Uterus (tissue), 4 donors: Measurements from ENCODE around the gene TNS1. TPM values are rescaled to one million over a fixed set of nuclear protein-coding genes. Genes with fewer than 3 reads are reported as not detected.

Experiments used
- DNase-seq, 2 donors: peaks; one replicate each; pipeline ENCODE4 v3.0.0-alpha.2; 2019 to 2020
- H3K27ac ChIP-seq, 2 donors: fragments of 200-600 bp; sonication (generic); 1 replicate in 1 of 2; 2 replicates in 1 of 2; pipeline ENCODE4 v1.5.1; 2016 to 2018
- H3K27me3 ChIP-seq, 2 donors: fragments of 200-600 bp; sonication (generic); one replicate each; pipeline ENCODE4 v1.5.1; 2018 to 2019; ENCODE audit warnings: control low read depth in 1 of 2
- H3K36me3 ChIP-seq, 2 donors: fragments of 200-600 bp; sonication (generic); one replicate each; pipeline ENCODE4 v1.5.1; 2019; ENCODE audit warnings: control low read depth in 1 of 2
- H3K4me1 ChIP-seq, 2 donors: fragments of 200-600 bp; sonication (generic); one replicate each; pipeline ENCODE4 v1.5.1; 2018 to 2019; ENCODE audit warnings: control low read depth in 1 of 2
- H3K4me3 ChIP-seq, 2 donors: fragments of 200-600 bp; sonication (generic); 1 replicate in 1 of 2; 2 replicates in 1 of 2; pipeline ENCODE4 v1.5.1; 2018 to 2019; ENCODE audit warnings: mild to moderate bottlenecking in 1 of 2
- H3K9me3 ChIP-seq, 2 donors: fragments of 200-600 bp; sonication (generic); one replicate each; pipeline ENCODE4 v1.5.1; 2019; ENCODE audit warnings: control low read depth in 1 of 2
- POLR2A ChIP-seq, 2 donors: fragments of 450-650 bp; IDR thresholded peaks; one replicate each; pipeline ENCODE4 v1.6.1; 2016; ENCODE audit warnings: antibody characterized with exemption in 2 of 2, mild to moderate bottlenecking in 1 of 2, moderate library complexity in 1 of 2
- intact Hi-C: fragments of 100-400 bp; cut with DNase I; formaldehyde crosslinking; loops from one replicate; pipeline ENCODE4 v1.15.1; 2023; ENCODE audit warnings: low total_unique reads
- total RNA-seq, 4 donors: library from RNA; depleted of rRNA in 3 of 4; stranded (reverse); fragments of >200 nt in 3 of 4; gene quantifications; one replicate each; pipeline versions ENCODE4 v1.1.0 to v1.2.4, GENCODE V29; 2014 to 2023
- TF ChIP-seq, protein P1 (sequence below), 4 experiments: fragments of 200-600 bp in 2 of 4; fragments of 450-650 bp in 2 of 4; sonication (generic) in 2 of 4; IDR thresholded peaks; one replicate each; pipeline ENCODE4 v1.5.1; 2016 to 2019; ENCODE audit warnings: antibody characterized with exemption in 4 of 4, mild to moderate bottlenecking in 2 of 4, moderate library complexity in 1 of 4
- donor health status: DM: yes; HTN: yes; CAD: no.

TNS1 gene
- total RNA-seq, 4 donors from 2014 or later: 144 to 1,338 (median 313) TPM

DNA sequence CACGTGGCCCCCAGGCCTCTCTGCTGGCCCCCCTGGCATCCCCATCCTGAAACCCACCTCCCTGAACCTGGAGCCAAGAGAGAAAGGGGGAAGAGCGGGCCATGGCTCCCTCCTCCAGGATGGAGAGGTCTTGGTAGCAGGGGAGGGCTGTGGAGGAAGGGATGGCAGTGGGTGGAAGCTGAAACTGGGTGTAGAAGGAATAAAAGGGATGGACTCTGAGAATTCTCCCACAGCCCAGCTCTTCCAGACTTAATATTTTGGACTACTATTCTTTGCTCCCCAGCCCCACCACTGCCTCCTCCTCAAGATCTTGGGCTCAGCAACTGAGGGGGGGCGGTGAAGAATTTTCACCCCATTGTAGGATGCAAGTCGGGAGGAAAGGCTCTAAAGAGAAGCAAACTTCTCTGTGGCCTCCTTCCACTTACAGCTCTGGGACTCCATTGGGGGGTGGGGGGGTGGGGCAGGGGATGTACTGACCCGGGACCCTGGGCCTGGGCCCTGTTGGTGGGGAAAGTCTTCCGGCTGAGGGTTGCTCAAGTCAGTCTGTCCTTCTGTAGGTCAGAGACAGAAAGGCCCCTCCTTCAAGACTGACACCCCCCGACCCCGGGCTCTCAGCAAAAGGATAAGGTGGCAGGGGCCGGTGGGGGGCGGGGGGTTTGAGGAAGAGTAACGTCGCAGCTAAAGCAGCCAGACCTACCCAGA lies 501 bp downstream of the TNS1 start:
- no peak for DNase-seq
- Histone ChIP-seq H3K27ac (peak overlapping the region; percentile 70 to 86), H3K4me3 (peak overlapping the region; percentile 27 to 63), H3K27me3 (no peaks in the 10 kb centered on the region), H3K36me3 (no peaks in the 10 kb centered on the region), H3K9me3 (no peaks in the 10 kb centered on the region), H3K4me1 (peaks cover 4 to 13% of the 10 kb centered on the region in 2 donors)
- intact Hi-C loops: no loop called here
- TF ChIP-seq, protein P1, sequence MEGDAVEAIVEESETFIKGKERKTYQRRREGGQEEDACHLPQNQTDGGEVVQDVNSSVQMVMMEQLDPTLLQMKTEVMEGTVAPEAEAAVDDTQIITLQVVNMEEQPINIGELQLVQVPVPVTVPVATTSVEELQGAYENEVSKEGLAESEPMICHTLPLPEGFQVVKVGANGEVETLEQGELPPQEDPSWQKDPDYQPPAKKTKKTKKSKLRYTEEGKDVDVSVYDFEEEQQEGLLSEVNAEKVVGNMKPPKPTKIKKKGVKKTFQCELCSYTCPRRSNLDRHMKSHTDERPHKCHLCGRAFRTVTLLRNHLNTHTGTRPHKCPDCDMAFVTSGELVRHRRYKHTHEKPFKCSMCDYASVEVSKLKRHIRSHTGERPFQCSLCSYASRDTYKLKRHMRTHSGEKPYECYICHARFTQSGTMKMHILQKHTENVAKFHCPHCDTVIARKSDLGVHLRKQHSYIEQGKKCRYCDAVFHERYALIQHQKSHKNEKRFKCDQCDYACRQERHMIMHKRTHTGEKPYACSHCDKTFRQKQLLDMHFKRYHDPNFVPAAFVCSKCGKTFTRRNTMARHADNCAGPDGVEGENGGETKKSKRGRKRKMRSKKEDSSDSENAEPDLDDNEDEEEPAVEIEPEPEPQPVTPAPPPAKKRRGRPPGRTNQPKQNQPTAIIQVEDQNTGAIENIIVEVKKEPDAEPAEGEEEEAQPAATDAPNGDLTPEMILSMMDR (IDR thresholded peaks at IDR 0.05): no peak
- TF ChIP-seq POLR2A (IDR thresholded peaks at IDR 0.05): no peak

GRCh38 chr2:218001629-218002028 lies 1.2 kb downstream of the TNS1 start:
- Histone ChIP-seq H3K9me3 (no peaks in the 10 kb centered on the region), H3K27me3 (no peaks in the 10 kb centered on the region), H3K27ac (peak overlapping the region; percentile 70 to 86), H3K4me3 (peak overlapping the region; percentile 27 to 63), H3K36me3 (no peaks in the 10 kb centered on the region), H3K4me1 (peaks cover 4 to 13% of the 10 kb centered on the region in 2 donors)
- intact Hi-C loops: no loop called here
- no peak for TF ChIP-seq POLR2A (IDR thresholded peaks at IDR 0.05)
- TF ChIP-seq, protein P1 (IDR thresholded peaks at IDR 0.05): no peak
- DNase-seq: no peak

DNA sequence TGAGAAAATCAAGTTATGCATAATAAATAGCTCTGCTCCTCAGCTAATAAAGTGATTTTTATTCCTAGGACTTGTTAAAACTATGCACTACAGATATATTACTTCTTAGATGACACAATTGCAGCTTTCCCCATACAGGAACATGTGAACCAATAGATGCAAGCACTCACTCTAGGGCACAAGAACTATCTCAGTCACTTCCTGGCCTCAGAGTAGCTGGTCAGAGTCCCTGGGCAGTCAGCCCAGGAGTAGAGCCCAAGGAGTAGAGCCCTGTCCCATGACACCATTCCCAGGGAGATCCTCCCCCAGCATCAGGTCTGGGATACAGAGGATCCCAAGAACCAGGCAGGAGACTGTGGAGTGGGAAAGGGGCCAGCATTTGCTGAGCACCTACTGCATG lies 2.7 kb downstream of the TNS1 start:
- intact Hi-C loops: no loop called here
- Histone ChIP-seq H3K36me3 (no peaks in the 10 kb centered on the region), H3K4me3 (no peak overlapping the region), H3K27me3 (no peaks in the 10 kb centered on the region), H3K4me1 (peaks cover 10 to 13% of the 10 kb centered on the region in 2 donors), H3K27ac (peak overlapping the region; percentile 56 to 70), H3K9me3 (no peaks in the 10 kb centered on the region)
- peak; percentile 55 to 67 for DNase-seq
- TF ChIP-seq, protein P1 (IDR thresholded peaks at IDR 0.05): no peak
- TF ChIP-seq POLR2A (IDR thresholded peaks at IDR 0.05): no peak

DNA sequence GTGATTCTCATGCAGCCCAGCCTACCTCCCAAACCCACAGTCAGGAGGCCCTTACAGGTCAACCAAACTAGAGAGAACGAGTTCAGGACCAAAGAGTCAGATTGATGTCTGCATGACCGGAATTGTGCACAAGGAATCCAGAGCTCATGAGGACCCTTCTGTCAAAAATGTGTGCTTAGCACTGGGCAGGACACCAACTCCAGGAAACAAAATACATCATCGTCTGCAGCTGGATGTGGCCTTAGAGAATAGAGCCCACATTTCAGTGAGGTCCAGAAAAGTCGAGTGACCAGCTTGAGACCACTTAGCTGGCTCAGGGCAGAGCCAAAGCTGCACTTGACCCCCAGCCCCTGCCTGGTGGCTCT lies 3.2 kb downstream of the TNS1 start:
- DNase-seq: no peak
- intact Hi-C loops: loop anchor here (10.0 kb wide), 1 partner anchor 55 kb away; no protein-coding TSS in a partner anchor
- Histone ChIP-seq H3K27ac (peak overlapping the region; percentile 56 to 70), H3K4me1 (peaks cover 10 to 15% of the 10 kb centered on the region in 2 donors), H3K4me3 (no peak overlapping the region), H3K9me3 (no peaks in the 10 kb centered on the region), H3K27me3 (no peaks in the 10 kb centered on the region), H3K36me3 (no peaks in the 10 kb centered on the region)
- TF ChIP-seq POLR2A (IDR thresholded peaks at IDR 0.05): no peak

DNA sequence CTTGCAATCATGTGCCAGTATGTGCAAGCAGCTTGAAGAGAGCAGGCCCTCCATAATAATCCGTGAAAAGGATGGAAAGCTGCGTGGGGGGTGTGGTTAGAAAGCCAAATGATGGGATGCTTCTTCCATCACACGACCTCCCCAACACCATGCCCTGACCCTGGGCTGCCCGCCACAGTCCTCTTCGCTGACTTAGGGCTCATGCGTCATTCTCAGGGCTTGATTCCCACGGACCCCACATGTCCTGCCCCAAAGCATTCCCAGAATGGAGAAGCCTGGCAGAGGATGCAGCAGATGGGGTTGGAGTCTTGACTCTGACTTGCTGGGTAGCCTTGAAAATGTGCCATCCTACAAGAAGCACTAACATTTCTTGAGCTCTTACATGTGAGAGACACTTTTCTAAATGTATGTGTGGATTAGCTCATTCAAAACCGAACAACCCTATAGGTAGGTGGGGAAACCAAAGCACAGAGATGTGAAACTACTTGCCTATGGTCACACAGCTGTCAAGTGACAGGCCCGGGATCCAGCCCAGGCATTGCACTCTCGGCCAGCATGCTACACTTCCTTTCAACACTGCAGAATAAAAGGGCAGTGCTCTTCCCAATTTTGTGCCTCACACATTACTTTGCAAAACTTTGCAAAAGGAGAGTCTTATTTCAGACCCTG lies 3.7 kb downstream of the TNS1 start:
- no peaks in the 10 kb centered on the region for H3K27me3 ChIP-seq
- no peaks in the 10 kb centered on the region for H3K9me3 ChIP-seq
- no peak for DNase-seq
- H3K4me3 ChIP-seq: no peak overlapping the region
- TF ChIP-seq, protein P1 (IDR thresholded peaks at IDR 0.05): no peak
- no peak for TF ChIP-seq POLR2A (IDR thresholded peaks at IDR 0.05)
- H3K27ac ChIP-seq: peak overlapping the region in 1 of 2 donors; percentile 12
- intact Hi-C loops: loop anchor here (10.0 kb wide), 1 partner anchor 54 kb away; no protein-coding TSS in a partner anchor
- peaks cover 10 to 18% of the 10 kb centered on the region in 2 donors for H3K4me1 ChIP-seq
- no peaks in the 10 kb centered on the region for H3K36me3 ChIP-seq
